ENCODE data around the gene AVEN. TPM values are rescaled to one million over a fixed set of nuclear protein-coding genes. Genes with fewer than 3 reads are reported as not detected.

The AVEN gene, protein sequence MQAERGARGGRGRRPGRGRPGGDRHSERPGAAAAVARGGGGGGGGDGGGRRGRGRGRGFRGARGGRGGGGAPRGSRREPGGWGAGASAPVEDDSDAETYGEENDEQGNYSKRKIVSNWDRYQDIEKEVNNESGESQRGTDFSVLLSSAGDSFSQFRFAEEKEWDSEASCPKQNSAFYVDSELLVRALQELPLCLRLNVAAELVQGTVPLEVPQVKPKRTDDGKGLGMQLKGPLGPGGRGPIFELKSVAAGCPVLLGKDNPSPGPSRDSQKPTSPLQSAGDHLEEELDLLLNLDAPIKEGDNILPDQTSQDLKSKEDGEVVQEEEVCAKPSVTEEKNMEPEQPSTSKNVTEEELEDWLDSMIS
- total RNA-seq = 17.2 TPM

DNA sequence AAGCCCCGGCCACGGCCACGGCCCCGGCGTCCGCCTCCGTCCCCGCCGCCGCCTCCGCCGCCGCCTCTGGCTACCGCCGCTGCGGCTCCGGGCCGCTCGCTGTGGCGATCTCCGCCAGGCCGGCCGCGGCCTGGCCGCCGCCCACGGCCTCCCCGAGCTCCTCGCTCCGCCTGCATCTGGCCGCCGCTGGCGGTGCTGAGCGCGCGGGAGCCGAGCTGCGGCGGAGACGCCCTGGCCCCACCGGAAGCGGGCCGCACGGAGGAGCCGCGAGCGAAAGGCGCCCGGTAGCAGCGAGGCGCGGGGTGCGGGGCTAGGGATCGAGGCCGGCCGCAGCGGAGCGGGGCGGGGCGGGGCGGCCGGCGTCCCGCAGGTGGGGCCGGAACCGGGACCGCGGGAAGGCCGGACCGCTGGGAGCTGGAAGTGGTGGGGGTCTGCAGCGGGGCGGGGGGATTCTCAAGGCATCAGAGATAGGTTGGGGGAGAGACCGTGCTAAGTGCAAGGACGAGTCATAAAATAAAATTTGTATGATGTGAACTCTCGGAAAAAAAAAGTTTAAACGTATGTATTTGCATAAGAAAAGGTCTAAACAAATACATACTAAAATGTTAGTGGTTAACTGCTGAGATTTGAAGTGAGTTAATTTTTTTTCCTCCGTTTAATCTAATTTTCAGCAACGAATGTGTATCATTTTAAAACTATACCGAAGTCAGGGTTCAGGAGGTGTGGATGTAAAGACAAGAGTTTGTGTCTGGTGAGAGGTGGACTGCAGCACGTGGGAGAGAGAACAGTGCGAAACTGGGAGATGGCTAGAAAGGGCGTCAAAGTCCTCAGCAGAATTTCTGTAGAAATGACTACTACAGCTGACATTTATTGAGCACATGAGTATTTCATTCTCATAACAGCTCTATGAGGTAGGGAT, at the start of gene AVEN:
AVEN (minus strand) TSS at position 334 of the 919 bp plus-strand sequence; CDS start at position 176, 158 bp downstream.

DNA sequence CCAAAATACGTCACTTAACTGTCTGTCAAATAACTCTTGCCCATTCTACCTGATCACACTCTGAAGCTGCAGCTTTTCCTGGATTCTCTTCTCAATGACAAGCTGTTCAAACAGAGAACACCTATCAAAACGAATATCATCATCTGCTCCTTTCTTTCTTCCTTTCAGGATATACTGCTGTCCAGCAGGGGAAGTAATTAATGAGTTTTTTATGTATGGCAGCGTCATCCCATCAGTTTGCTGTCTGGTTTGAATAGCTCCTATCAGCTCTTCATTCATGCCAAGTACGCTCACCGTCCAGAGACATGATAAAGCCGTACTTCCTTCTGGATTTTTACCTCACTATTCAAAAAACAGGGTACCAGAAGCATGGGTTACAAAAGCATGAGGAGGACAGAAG, 70.8 kb downstream of the AVEN start, which contains the start of gene CHRM5:
CHRM5 (plus strand) TSS at position 274 of the 400 bp plus-strand sequence. CDS start 94,221 bp downstream, outside the sequence.

Other genes with a start within 250 kb of the AVEN start
- 0.63 TPM for gene CHRM5, start 70.7 kb downstream of the AVEN start, total RNA-seq
- gene EMC7, start 62.7 kb upstream of the AVEN start, total RNA-seq = 14.1 TPM
- 4.7 TPM for gene PGBD4, start 62.9 kb upstream of the AVEN start, total RNA-seq
- gene KATNBL1, start 170.9 kb upstream of the AVEN start, total RNA-seq = 173 TPM
- 121 TPM for gene EMC4, start 185.8 kb upstream of the AVEN start, total RNA-seq

All from parietal lobe (tissue), 1 donor.